NCI-H748 (cell line): ENCODE results near the gene BMP8A.

ENCODE experiments used
- DNase-seq: peaks from one replicate; lab custom pipeline; 2025; ENCODE audit not compliant: unreplicated experiment; lab: John Stamatoyannopoulos, UW

The BMP8A gene

GRCh38 chr1:39525366-39526165 lies 34.1 kb downstream of the BMP8A start:
- DNase-seq: no peak

- no peak for DNase-seq
Measured at GRCh38 chr1:39526466-39527189, 35.2 kb downstream of the BMP8A start.

- peak; percentile 99 for DNase-seq
Measured at GRCh38 chr1:39527190-39527579, 35.7 kb downstream of the BMP8A start.

DNA sequence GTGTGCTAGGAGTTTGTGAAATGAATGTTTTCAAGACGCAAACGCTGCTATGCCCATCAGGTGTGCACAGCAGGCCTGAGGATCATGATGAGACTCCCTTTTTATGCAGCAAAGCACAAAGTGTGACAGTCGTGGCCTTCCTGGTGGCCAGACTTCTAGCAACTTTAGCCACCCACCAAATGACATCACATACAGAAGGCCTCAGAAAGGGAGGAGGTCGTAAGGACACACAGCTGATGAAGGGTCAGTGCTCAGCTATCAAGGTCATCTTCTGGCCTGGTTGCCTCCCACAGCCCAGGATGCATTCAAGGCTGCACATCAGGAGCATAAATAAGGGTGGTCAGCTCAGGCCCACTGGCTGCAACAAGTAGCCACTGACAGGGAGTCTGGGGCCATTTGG lies 36.6 kb downstream of the BMP8A start:
- no peak for DNase-seq

GRCh38 chr1:39529901-39530535 lies 38.6 kb downstream of the BMP8A start:
- no peak for DNase-seq

DNA sequence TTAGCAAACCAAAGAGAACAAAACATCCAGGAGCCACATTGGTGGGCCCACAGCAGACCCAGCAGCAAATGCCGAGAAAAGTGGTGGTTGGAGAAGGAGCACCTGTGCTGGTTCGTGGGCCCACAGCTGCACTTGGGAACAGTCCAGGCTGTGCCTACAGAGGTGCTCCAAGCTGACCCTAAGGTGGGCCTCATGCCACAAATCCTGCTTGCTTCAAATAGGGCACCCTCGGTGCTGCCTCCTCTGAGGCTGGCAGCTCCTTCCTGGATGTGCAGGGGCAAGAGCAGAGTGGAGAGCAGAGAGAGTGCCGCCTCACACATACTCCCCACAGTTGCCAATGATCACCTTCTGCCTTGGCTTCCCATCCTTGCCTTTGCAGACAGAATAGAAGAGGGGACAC lies 40.1 kb downstream of the BMP8A start:
- DNase-seq: no peak

DNA sequence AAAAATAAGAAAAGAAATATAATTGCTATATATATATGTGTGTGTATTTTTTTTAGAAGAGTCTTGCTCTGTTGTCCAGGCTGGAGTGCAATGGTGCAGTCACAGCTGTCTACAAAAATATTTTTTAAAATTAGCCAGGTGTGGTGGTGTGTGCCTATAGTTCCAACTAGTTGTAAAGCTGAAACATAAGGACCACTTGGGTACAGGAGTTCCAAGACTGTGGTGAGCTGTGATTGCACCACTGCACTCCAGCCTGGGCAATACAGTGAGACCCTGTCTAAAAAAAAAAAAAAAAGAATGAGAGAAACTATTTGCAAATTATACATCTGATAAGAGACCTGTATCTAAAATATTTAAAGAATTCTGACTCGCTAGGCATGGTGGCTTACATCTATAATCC lies 42.0 kb downstream of the BMP8A start:
- DNase-seq: no peak

DNA sequence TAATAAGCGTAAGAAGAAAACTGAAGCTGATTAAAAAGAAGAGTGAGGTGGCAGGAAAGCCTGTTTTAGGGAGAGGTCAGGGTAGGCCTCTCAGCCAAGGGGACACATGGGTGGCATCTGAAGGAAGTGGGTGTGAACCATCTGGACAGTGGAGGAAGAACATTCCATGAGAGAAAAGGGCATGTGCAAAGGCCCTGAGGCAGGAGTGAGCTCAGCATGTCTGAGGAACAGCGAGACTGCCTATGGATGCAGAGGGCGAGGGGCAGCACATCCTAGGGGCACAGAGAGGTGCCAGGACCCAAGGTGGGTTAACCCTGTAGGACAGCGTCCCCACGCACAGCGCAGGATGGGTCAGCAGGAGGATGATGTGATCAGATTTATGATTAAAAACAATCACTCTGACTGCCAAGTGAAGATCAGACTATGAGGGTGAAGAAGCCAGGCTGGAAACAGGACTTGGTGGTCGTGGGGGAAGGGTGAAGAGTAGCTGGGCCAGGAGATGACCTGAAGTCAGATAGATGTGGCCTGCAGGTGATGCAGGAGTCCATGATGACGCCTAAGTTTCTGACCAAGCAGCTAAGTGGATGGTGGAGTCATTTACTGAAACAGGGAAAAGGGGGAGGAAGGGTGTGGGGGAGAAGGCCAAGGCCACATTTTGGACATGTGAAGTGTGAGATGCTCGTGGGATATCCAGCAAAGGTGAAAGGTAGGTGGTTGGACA lies 47.3 kb downstream of the BMP8A start:
- no peak for DNase-seq

GRCh38 chr1:39539252-39539790 lies 47.9 kb downstream of the BMP8A start:
- peak; percentile 94 for DNase-seq

DNA sequence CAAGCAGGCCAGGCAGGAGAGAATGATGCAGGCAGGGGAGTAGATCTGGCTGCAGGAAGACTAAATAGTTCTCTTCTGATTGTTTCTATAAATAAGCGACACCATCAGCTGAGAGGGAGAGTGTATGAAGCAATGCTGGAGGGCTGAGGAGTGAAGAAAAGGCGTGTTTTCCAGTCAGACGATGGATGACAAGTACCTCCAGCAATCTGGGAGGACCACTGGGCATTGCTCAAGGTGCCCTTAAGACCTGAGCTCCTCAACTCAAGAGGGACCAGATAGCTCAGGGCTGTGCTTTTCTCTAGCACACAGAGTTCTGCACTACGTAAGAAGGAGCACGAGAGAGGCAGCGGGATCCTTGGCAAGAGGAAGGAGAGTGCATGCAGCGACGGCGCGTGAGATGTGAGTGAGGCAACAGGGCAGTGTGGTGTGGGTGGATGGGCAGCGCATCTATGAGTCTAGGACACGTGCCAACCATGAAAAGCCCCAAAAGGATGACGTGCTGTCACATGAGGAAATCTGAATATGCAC lies 49.1 kb downstream of the BMP8A start:
- no peak for DNase-seq

DNA sequence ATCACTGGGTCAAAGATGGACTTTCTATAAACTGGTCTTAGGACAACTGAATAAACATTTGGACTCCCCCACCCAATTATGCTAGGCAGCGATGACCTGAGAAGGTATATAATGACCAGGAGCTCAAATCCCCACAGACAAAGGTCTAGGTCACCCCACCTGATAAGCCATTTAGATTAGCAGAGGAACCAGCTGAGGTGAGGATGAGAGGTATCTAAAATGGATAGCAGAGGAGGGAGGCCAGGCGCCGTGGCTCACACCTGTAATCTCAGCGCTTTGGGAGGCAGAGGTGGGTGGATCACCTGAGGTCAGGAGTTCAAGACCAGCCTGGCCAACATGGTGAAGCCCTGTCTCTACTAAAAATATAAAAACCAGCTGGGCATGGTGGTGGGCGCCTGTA lies 51.5 kb downstream of the BMP8A start:
- DNase-seq: no peak

DNA sequence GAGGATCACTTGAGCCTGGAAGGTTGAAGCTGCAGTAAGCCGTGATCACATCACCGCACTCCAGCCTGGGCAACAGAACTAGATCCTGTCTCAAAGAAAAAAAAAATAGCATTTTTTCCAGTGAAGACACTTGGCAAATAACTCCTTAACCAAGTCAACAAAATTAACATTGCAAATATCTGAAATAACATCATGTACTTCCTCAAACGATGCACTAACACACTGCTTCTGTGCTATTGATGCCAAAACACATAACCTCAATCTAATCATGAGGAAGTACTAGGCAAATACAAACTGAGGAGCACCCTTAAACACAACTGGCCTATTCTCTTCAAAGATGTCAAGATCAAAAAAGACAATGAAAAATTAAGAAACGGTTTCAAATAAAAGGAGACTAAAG lies 52.9 kb downstream of the BMP8A start:
- DNase-seq: no peak

GRCh38 chr1:39545531-39545930 lies 54.1 kb downstream of the BMP8A start:
- DNase-seq: no peak

- DNase-seq: no peak
Measured at GRCh38 chr1:39554277-39554676, 62.8 kb downstream of the BMP8A start.

DNA sequence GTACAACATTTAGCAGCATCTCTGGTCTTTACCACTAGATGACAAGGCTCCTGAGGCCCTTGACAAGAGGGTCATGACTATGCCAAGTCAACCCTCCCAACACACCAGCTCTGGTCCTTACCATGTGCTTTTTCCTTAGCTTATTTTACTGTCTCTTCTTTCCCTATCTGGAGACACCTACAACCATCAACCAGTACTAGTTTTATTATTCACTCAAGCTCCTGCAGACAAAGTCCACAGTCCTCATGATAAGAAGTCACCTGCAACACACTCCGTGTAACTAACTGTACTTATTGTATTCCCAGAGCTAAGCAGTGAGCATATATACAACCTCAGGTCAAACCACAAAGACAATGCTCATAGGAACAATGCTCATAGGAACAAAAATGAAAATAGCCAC lies 69.8 kb downstream of the BMP8A start:
- no peak for DNase-seq

DNA sequence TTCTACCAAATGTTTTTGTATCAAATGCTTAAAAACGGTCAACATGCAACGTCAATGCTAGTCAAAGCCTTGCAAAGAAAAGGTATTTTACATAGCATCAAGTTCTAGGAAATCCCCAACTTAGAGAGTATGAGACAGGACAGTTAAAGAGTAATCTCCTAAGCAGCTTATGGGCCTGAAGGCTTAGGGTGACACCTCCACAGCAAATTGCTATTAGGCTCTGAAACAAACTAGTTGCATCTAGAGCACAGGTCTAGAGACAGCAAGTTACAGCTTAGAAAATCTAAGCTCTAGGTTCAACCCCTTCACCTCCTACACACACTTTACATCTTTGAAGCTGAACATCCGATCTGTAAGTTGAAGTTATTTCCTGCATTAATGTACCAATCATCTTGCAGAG lies 71.5 kb downstream of the BMP8A start:
- no peak for DNase-seq

DNA sequence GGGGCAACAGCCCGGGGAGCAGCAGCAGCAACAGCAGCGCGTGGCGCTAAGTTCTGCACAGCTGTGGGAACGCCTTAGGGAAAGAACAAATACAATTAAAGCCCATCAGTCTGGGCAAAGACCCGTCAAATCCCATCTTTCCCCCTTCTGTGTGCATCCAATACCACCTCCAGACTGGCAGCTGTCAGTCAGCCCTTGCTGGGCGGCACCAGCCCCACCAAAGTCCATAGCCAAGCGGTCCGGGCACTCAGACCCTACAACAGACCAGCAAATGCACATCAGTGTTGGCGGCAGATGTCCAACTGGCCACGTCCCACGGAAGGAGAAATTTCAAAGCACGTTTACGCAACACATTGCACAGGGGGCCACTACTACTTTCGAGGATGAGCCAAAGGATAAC lies 72.2 kb downstream of the BMP8A start:
- no peak for DNase-seq

DNA sequence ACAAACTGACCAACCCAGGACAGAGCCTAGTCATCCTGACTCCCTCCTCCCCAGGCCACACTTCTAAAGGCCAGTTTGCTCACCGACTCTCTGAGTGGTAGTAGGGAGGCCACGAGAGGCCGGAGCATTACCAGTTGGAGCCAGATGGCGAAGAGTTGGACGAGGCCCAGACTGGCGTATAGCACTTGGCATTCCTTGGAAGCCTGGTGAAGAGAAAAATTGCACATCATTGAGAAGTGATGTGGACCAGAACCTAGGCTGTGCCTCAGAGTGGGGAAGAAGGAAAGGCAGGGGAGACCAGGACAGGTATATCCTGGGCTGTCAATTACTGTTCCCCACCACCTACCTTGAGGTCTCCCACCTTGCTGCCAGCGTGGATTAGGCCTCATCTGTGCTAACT lies 72.9 kb downstream of the BMP8A start:
- DNase-seq: no peak

DNA sequence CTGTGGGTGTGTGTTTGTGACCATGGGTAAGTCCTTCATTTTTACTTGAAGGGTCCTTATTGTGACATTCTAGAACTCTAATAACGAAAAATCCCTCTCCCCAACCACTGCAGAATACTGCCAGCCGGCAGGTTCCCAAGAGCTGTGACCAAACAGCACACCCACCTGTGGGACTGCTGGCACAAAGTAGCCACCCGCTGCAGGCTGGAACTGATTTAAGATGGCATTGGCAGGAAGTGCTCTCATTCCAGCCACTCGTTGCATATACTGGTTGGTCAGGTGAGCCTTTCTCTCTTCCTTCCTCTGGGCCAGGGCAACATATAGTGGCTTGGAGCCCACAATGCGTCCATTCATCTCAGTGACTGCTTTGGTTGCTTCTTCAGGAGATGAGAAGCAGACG lies 73.5 kb downstream of the BMP8A start:
- no peak for DNase-seq

DNA sequence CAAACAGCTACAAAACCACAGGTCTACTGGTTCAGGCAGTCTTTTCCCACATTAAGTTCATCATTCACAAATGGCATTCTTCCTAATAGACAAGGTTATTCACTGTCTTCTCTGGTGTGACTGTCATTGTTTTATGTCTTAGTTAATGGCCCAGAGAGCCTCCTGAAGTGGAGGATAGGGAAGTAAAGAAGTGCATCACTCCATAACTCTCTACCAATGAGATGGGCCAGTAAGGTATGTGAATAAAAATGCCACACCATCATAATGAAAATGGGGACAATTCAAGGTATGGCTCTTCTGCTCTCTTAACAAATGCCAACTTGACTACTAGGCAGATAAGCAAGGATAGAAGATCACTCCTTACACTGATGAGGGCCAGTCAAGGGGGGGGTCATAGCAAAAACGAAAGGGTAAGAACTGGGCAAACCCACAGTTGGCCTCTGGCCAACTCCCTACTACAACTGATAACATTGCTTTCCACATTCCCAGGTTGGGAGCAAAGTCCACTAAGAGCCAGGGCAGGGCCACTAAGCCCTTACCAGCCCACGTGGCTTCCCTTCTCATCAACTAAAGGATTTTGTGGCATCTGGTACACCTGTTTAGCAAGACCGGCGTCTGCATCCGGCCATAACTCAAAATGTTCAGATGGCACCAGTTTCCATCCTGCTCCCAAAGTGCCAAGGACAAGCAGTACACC lies 75.2 kb downstream of the BMP8A start:
- DNase-seq: no peak
